Activated T-helper 2 cell treated with anti-CD3 and anti-CD28 coated beads, Interferon-gamma antibody, Interleukin-2, Interleukin-4, amounts not matched to agents 10 μg/mL and 5 μg/mL and 100 μg/mL, durations not matched to agents 14 hours and 24 hours and 36 hours (primary cell): Measurements from ENCODE around the gene MAPK8IP1. TPM values are rescaled to one million over a fixed set of nuclear protein-coding genes. Genes with fewer than 3 reads are reported as not detected.

Experiments
- DNase-seq: peaks from one replicate; pipeline ENCODE4 v3.0.0; 2021; ENCODE audit warnings: low spot score
- H3K27ac Mint-ChIP-seq: one replicate; pipeline ENCODE4 v1.8.0; 2021; ENCODE audit warnings: mixed read lengths
- H3K27me3 Mint-ChIP-seq: one replicate; pipeline ENCODE4 v1.8.0; 2021; ENCODE audit warnings: low read depth, mixed read lengths
- H3K36me3 Mint-ChIP-seq: one replicate; pipeline ENCODE4 v1.8.0; 2021; ENCODE audit warnings: low read depth, mixed read lengths
- H3K4me1 Mint-ChIP-seq: one replicate; pipeline ENCODE4 v1.8.0; 2021; ENCODE audit warnings: low read depth, mixed read lengths
- H3K4me3 Mint-ChIP-seq: one replicate; pipeline ENCODE4 v1.8.0; 2021; ENCODE audit warnings: low read depth, mild to moderate bottlenecking, moderate library complexity, mixed read lengths
- H3K9me3 Mint-ChIP-seq: one replicate; pipeline ENCODE4 v1.8.0; 2021; ENCODE audit warnings: mixed read lengths
- intact Hi-C: fragments of 100-400 bp; cut with micrococcal nuclease; formaldehyde crosslinking; loops from one replicate; pipeline ENCODE4 v1.15.1; 2023
- total RNA-seq: library from RNA; stranded (reverse); gene quantifications from 2 replicates; pipeline ENCODE4 v1.2.3, GENCODE V29; 2022

MAPK8IP1 gene
- total RNA-seq, 1 donor from 2014 or later, result 0.66 TPM

DNA sequence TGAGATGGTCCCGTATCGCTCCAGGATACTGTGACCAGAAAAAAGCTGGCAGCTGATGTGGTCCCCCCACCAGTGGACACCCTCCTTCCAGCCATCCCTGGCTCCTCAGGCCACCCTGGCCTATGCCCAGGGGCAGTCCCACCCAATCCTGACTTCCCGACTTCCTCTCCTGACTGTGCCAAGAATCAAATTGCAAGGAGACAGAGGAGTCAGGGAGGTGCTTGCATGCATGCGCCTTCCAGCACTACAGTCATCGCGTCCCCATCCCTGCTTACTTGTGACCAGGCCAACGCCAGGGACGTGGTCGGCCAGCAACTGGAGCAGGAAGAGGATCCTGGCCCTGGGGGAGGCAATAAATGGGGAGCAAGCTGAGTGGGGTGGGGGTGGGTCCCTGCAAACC, 25.2 kb downstream of the MAPK8IP1 start:
- H3K4me3 Mint-ChIP-seq, result no peak overlapping the region

DNA sequence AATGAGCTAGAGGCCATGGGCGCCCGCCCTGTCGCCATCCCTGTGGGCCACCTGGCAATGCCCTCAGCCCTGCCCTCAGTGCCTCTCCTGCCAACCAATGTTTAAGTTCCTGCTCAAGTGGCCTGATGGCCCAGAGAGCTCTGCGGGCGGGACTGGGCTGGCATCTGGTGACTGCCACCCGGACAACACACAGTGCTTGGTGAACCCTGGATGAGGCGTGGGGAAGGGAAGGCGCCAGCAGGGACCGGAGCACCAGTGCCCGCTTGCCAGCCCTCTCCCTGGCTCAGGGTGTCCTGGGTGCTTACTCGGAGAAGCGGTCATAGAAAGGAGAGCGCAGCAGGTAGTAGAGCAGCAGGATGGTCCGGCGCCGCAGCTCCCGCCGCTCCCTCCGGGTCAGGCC, 28.1 kb downstream of the MAPK8IP1 start:
- Mint-ChIP-seq H3K4me1 (peaks cover 11% of the 10 kb centered on the region), H3K36me3 (peaks cover 33% of the 10 kb centered on the region), H3K27ac (no peak overlapping the region), H3K4me3 (no peak overlapping the region), H3K9me3 (no peaks in the 10 kb centered on the region), H3K27me3 (no peaks in the 10 kb centered on the region)
- intact Hi-C loops, result no loop called here
- DNase-seq, result no peak

More for the DNA sequence above, 25.2 kb downstream of the MAPK8IP1 start:
- Mint-ChIP-seq H3K27me3 (no peaks in the 10 kb centered on the region), H3K36me3 (peaks cover 25% of the 10 kb centered on the region), H3K27ac (no peak overlapping the region), H3K9me3 (no peaks in the 10 kb centered on the region), H3K4me1 (no peaks in the 10 kb centered on the region)
- intact Hi-C loops, result no loop called here
- no peak for DNase-seq

DNA sequence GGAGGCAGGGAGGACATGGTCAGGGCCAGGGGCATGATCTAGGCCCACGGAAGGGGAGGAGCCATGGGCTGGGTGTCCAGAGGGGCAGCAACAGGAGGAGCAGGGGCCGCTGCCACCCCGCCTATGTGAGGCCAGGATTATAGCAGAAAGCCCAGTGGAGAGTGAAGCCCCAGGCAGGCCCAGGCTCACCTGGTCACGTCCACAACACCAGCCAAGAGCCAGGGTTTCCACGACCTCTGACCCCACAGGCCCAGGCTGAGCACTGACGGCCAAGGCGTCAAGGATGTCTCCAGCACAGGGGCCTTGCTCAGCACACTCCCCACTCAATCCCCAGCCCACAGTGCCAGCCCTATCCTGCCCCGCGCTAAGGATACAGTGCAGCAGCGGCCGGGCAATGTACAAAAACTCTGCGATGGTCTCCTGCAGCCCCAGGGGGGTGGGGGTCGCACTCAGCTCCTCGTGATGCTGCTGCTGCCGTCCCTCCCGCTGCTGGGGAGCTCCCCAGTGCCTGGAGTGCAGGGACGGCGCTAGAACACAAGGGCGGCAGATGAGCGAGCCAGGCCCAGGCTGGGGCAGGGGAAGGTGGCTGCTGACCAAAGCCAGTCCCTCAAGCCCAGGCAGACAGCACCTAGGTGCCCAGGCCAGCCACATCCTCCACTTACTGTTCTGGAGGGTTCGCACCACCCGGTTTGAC, 28.6 kb downstream of the MAPK8IP1 start:
- no peak for DNase-seq
- intact Hi-C loops, result no loop called here
- Mint-ChIP-seq H3K4me3 (peak overlapping the region; percentile 13), H3K36me3 (peaks cover 33% of the 10 kb centered on the region), H3K27ac (no peak overlapping the region), H3K4me1 (peaks cover 12% of the 10 kb centered on the region), H3K27me3 (no peaks in the 10 kb centered on the region), H3K9me3 (no peaks in the 10 kb centered on the region)

DNA sequence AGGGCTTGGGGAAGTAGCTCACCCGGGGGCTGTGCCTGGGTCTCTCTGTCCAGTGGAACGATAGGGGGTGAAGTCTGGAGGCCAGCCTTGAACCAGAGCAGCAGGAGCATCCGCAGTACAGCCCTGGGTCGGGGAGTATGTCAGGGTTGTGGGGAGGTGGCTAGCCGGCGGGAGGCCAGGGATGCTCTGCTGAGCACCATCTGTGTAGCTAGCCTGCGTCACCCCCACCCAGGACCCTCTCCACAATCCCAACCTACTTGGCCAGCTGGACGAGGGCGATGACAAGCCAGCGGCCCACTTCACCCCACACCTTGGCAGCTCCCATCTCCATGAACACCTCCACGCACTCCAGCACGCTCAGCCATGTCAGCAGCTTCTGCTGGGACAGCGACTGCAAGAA, 30.0 kb downstream of the MAPK8IP1 start:
- intact Hi-C loops, result loop anchor here (5.0 kb wide), 2 partner anchors 207 to 1348 kb away; partner anchors contain the start of genes CD82 and PHF21A
- peaks cover 33% of the 10 kb centered on the region for H3K36me3 Mint-ChIP-seq
- peak overlapping the region; percentile 23 for H3K4me3 Mint-ChIP-seq
- H3K4me1 Mint-ChIP-seq, result peaks cover 19% of the 10 kb centered on the region
- DNase-seq, result no peak
- no peaks in the 10 kb centered on the region for H3K9me3 Mint-ChIP-seq
- no peak overlapping the region for H3K27ac Mint-ChIP-seq
- H3K27me3 Mint-ChIP-seq, result no peaks in the 10 kb centered on the region

DNA sequence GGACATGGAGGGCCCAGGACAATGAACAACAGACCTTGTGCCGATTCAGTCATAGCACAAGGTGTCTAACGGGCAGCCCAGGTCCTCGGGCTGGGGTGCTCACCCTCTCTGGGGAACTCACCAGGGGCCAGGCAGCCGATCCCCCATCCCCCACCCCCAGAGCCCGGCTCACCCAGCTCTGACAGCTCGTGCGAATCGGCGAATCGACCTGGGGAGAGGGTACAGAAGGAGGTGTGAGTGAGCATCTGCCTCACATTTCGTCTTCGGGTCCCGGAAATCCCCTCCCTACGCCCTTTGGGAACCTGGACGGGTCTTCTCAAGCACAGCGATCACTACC, 31.8 kb downstream of the MAPK8IP1 start:
- Mint-ChIP-seq H3K36me3 (peaks cover 23% of the 10 kb centered on the region), H3K27me3 (peaks cover 7% of the 10 kb centered on the region), H3K27ac (peak overlapping the region; percentile 98), H3K9me3 (no peaks in the 10 kb centered on the region), H3K4me3 (peak overlapping the region; percentile 96), H3K4me1 (peaks cover 22% of the 10 kb centered on the region)
- intact Hi-C loops, result loop anchor here (1.0 to 5.0 kb wide), 3 partner anchors 205 to 1350 kb away; partner anchors contain the start of genes CD82 and PHF21A
- DNase-seq, result no peak

DNA sequence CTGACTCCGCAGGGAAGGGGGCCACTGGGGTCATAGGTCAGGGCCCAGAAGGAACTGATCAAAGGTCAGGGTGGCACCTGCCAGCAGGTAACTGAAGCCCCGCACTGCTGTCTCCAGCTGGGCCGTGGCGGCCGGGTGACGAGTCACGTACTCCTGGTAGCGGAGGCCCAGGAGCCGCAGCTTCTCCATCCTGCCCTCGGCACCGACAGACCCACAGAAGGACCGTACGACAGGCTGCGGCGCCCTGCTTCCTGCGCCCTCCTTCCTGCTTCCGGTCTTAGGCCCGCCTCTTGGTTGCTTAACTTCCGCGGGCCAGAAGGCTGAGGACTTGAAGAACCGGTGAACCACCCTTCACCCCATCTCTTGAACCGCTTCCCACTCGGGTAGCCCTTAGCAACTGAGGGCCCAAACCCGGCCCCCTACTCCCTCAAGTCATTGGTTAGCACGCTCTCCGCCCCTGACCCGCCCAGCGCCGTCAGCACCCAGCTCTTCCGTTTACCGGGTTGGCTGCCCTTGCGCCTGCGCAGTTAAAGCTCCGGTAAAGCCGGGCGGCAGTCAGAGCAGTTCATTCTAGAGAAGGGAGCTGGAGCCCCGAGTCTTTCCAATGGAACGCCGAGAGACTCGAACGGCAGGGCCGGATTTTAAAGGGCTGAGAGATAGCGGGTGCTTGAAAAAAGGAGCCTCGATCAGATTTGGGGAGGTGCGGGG, 32.3 kb downstream of the MAPK8IP1 start, which contains the start of gene PEX16:
PEX16 (minus strand) TSS at position 255 of the 708 bp plus-strand sequence; CDS start at position 189, 66 bp downstream.
- H3K27ac Mint-ChIP-seq, result peak within 1 kb of the TSS; percentile 98
- H3K36me3 Mint-ChIP-seq, result peaks cover 23% of the 10 kb centered on the region
- DNase-seq, result peak; percentile 98
- peak within 1 kb of the TSS; percentile 96 for H3K4me3 Mint-ChIP-seq
- H3K4me1 Mint-ChIP-seq, result peaks cover 22% of the 10 kb centered on the region
- H3K27me3 Mint-ChIP-seq, result peaks cover 7% of the 10 kb centered on the region
- intact Hi-C loops, result loop anchor here (1.0 to 5.0 kb wide), 6 partner anchors 32 to 1350 kb away; partner anchors contain the start of genes CD82, CRY2, MAPK8IP1 and PHF21A
- no peaks in the 10 kb centered on the region for H3K9me3 Mint-ChIP-seq

DNA sequence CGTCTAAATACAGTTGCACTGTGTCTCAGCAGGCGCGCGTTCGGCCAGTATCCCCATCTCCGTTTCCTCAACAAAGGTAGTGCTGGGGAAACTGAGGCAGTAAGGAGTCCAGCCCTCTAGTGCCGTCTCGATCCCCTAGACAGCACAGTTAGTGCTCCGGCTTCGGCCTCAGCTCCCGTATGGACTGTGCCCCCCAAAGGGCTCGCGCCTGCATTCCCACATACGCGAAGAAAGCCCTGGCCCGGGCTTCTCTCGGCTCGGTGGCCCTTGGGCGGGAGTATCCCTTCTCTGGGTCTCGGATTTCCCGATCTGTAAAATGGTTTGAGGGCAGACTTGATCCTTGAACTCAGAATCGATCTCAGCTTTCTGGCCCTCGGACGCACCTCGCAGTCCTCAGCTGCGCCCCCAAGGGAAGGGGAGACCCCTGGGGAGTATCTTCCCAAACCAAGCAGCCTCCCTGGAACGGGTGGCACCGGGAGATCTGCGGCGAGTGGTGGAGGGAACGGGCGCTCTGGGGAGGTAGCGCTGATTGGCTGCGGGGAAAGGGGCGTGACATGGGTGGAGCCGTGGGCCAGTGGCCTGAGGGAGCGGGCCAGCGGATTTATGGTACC, 33.0 kb downstream of the MAPK8IP1 start:
- Mint-ChIP-seq H3K4me1 (peaks cover 24% of the 10 kb centered on the region), H3K36me3 (peaks cover 22% of the 10 kb centered on the region), H3K27me3 (peaks cover 10% of the 10 kb centered on the region), H3K27ac (peak overlapping the region; percentile 98), H3K9me3 (no peaks in the 10 kb centered on the region), H3K4me3 (peak overlapping the region; percentile 96)
- DNase-seq, result peak; percentile 62
- intact Hi-C loops, result loop anchor here (1.0 to 5.0 kb wide), 5 partner anchors 33 to 1351 kb away; partner anchors contain the start of genes CD82, CRY2, MAPK8IP1 and PHF21A

DNA sequence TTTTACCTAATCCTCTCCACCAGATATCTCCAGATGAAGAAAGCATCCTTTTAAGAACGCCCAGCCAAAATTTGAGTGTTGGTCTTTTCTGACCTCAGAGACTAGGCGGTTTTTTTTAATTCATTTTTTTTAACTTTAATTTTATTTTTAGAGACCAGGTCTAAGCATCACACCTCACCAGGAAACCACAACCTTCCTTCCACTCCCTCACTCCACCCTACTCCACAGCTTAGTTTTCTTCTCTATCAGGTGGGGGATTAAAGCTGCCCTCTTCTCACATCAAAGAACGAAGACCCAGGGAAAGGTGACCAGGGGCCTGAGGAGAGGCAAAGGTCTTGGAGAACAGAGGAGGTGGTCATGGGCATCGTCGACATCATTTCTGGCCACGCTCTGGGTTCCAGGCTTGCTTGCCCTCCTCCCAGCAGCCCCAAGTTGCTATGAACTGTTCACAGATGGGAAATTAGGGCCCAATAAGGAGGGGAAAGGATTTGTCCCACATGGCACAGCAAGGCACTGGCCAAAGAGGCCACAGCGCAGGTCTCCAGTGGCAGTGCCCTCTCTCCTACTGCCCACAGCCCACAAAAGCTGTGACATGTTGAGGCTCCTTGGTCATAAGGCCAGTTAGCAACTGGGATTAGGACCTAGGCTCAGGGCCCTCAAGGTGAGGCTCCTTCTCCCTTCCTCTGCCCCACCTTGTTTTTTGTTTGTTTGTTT, 33.7 kb downstream of the MAPK8IP1 start:
- H3K27ac Mint-ChIP-seq, result peak overlapping the region; percentile 98
- no peak for DNase-seq
- peaks cover 14% of the 10 kb centered on the region for H3K27me3 Mint-ChIP-seq
- peak overlapping the region; percentile 96 for H3K4me3 Mint-ChIP-seq
- H3K9me3 Mint-ChIP-seq, result no peaks in the 10 kb centered on the region
- intact Hi-C loops, result loop anchor here (1.0 to 5.0 kb wide), 5 partner anchors 34 to 1352 kb away; partner anchors contain the start of genes CD82, CRY2, MAPK8IP1 and PHF21A
- H3K36me3 Mint-ChIP-seq, result peaks cover 20% of the 10 kb centered on the region
- peaks cover 24% of the 10 kb centered on the region for H3K4me1 Mint-ChIP-seq

DNA sequence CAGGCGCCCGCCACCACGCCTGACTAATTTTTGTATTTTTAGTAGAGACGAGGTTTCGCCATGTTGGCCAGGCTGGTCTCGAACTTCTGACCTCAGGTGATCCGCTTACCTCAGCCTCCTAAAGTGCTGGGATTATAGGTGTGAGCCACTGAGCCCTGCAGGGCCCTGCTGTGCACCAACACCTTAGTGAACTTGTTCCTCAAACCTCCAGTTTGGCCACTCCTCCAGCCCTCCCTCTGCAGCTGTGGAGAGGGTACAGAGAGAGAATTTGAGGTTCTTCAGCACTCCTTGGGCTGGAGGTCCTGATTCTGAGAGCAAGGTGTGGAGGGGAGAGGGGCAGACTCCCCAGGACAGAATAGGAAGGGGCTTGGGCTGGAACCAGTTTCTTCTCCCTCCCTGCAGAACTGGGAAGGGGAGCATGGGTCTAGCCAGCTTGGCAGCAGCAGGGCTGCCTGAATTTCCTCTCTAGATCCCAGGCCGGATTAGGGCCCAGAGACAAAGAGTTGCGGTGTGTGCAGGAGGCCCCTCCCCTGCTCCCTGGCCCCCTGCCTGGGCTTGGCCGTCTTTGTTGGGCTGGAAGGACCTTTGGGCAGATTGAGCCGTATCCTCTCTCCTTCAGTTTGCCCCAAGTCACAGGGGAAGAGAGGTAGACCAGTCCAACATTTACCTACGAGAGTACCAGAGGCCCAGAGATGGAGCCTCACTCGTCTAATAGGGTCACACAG, 34.5 kb downstream of the MAPK8IP1 start:
- intact Hi-C loops, result loop anchor here (5.0 kb wide), 2 partner anchors 202 to 1353 kb away; partner anchors contain the start of genes CD82 and PHF21A
- Mint-ChIP-seq H3K36me3 (peaks cover 15% of the 10 kb centered on the region), H3K27ac (no peak overlapping the region), H3K4me1 (peaks cover 25% of the 10 kb centered on the region), H3K27me3 (peaks cover 23% of the 10 kb centered on the region), H3K4me3 (peak overlapping the region; percentile 55), H3K9me3 (no peaks in the 10 kb centered on the region)
- no peak for DNase-seq

DNA sequence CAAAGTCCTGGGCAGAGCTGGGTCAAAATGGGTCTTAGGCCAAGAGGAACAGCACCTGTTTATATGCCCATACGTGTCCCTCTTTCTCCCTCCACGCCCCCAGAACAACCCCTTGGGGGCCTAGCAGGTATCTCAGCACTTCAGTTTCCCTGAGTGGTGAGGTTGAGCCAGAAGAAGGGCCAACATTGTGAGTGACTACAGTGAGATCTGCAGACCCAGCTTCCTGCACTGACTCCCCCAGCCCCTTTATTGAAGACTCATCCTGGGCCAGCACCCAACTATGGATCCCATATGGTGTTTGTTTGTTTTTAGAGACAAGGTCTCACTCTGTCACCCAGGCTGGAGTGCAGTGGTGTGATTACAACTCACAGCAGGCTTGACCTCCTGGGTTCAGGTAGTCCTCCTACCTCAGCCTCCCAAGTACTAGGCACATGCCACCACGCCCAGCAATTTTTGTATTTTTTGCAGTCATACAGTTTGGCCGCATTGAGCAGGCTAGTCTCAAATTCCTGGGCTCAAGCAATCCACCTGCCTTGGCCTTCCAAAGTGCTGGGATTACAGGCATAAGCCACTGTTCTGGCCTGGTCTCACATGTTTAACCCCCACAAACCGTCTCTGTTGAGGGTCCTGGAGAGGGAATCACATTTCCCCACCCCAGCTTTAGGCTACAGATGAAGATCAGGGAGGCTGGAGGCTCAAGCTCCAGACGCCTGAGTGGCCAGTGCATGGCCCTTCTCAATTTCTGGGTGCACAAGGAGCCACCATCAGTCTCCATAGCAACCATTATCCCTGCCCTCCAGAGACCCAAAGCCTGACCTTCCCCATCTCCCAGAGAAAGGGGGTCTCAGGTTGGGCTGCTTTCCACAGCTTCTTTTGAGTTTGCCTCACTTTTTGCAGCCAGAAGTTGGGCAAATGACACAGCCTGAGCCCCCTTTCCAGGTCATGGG, 35.4 kb downstream of the MAPK8IP1 start:
- DNase-seq, result no peak

More for the DNA sequence above, 35.4 kb downstream of the MAPK8IP1 start:
- Mint-ChIP-seq H3K36me3 (peaks cover 7% of the 10 kb centered on the region), H3K27me3 (peaks cover 23% of the 10 kb centered on the region), H3K9me3 (no peaks in the 10 kb centered on the region), H3K4me3 (no peak overlapping the region), H3K27ac (no peak overlapping the region), H3K4me1 (peaks cover 25% of the 10 kb centered on the region)
- intact Hi-C loops, result no loop called here
